IMR-90 (cell line): ENCODE results near the gene CDK1. TPM values are rescaled to one million over a fixed set of nuclear protein-coding genes. Genes with fewer than 3 reads are reported as not detected.

ENCODE experiments used
- ATAC-seq: fragments of 200-7000 bp; cut with Tn5 transposase; 2 replicates; pipeline ENCODE4 v1.9.1; 2020; ENCODE audit warnings: low read depth, mild to moderate bottlenecking, moderate library complexity
- BruUV-seq: library from RNA; stranded (reverse); fragments of 400-500 nt; replicated peaks from 2 replicates; lab custom pipeline; 2021; lab: Mats Ljungman, UMichigan
- CTCF ChIA-PET: fragments of 300-600 bp; formaldehyde crosslinking; extraction: SDS; loops from one replicate; lab custom pipeline; 2021; ENCODE audit warnings: antibody characterized with exemption; lab: Yijun Ruan, JAX
- POLR2A ChIA-PET: fragments of 300-600 bp; sonication (Branson Sonifier 250); formaldehyde crosslinking; loops from one replicate; lab custom pipeline; 2022; ENCODE audit warnings: antibody characterized with exemption; ENCODE audit not compliant: unreplicated experiment; lab: Charles Lee
- DNase-seq: peaks from one replicate; pipeline ENCODE4 v3.0.0; 2013
- H2AFZ ChIP-seq: replicated peaks from 2 replicates; pipeline ENCODE3; 2013; ENCODE audit warnings: low read length, mild to moderate bottlenecking; ENCODE audit not compliant: poor library complexity
- H2AK5ac ChIP-seq: 2 replicates; pipeline ENCODE4 v1.6.1; 2013; ENCODE audit warnings: low read depth, low read length, inconsistent platforms
- H2AK9ac ChIP-seq: replicated peaks from 2 replicates; pipeline ENCODE3; 2013; ENCODE audit warnings: mild to moderate bottlenecking, low read depth, low read length, moderate library complexity; ENCODE audit not compliant: poor library complexity
- H2BK120ac ChIP-seq: 2 replicates; pipeline ENCODE4 v1.6.1; 2013; ENCODE audit warnings: low read depth, low read length, inconsistent platforms
- H2BK15ac ChIP-seq: 3 replicates; pipeline ENCODE4 v1.6.1; 2013; ENCODE audit warnings: low read depth, low read length, inconsistent platforms
- H2BK20ac ChIP-seq: 2 replicates; pipeline ENCODE4 v1.6.1; 2013; ENCODE audit warnings: low read depth, mild to moderate bottlenecking, inconsistent platforms, low read length, moderate library complexity
- H2BK5ac ChIP-seq: 2 replicates; pipeline ENCODE4 v1.6.1; 2013; ENCODE audit warnings: mild to moderate bottlenecking, low read depth, low read length, inconsistent platforms; ENCODE audit not compliant: poor library complexity, severe bottlenecking
- H3K14ac ChIP-seq: replicated peaks from 2 replicates; pipeline ENCODE4 v1.6.1; 2013; ENCODE audit warnings: low read depth, low read length, inconsistent platforms
- H3K18ac ChIP-seq: 2 replicates; pipeline ENCODE4 v1.6.1; 2013; ENCODE audit warnings: low read depth, low read length, control low read depth
- H3K23ac ChIP-seq: 2 replicates; pipeline ENCODE4 v1.6.1; 2013; ENCODE audit warnings: low read depth, low read length, inconsistent platforms
- H3K27ac ChIP-seq: 2 replicates; pipeline ENCODE4 v1.5.1; 2013; ENCODE audit warnings: mild to moderate bottlenecking, control low read depth, low read length; ENCODE audit not compliant: insufficient read depth
- H3K27me3 ChIP-seq: 2 replicates; pipeline ENCODE4 v1.6.1; 2013; ENCODE audit warnings: low read length; ENCODE audit not compliant: control insufficient read depth, insufficient read depth
- H3K36me3 ChIP-seq: 2 replicates; pipeline ENCODE4 v1.6.1; 2013; ENCODE audit warnings: low read length, mixed read lengths; ENCODE audit not compliant: control insufficient read depth, insufficient read depth
- H3K4ac ChIP-seq: 2 replicates; pipeline ENCODE4 v1.6.1; 2013; ENCODE audit warnings: low read depth, low read length, inconsistent platforms
- H3K4me1 ChIP-seq: 2 replicates; pipeline ENCODE4 v1.6.1; 2013; ENCODE audit warnings: low read length, mixed read lengths; ENCODE audit not compliant: control insufficient read depth, insufficient read depth
- H3K4me2 ChIP-seq: 2 replicates; pipeline ENCODE4 v1.6.1; 2013; ENCODE audit warnings: low read depth, mild to moderate bottlenecking, control low read depth, low read length, moderate library complexity
- H3K4me3 ChIP-seq: 2 replicates; pipeline ENCODE4 v1.5.1; 2013; ENCODE audit warnings: low read depth, mild to moderate bottlenecking, control low read depth, low read length, moderate library complexity; ENCODE audit not compliant: insufficient read depth
- H3K56ac ChIP-seq: 2 replicates; pipeline ENCODE4 v1.6.1; 2013; ENCODE audit warnings: low read length, inconsistent platforms; ENCODE audit not compliant: insufficient read depth; ENCODE audit errors: extremely low read depth
- H3K79me1 ChIP-seq, 2 experiments: 2 replicates each; pipeline ENCODE4 v1.6.1; 2013; ENCODE audit warnings: low read length in 2 of 2, inconsistent platforms in 1 of 2, low read depth in 1 of 2
- H3K9ac ChIP-seq: 2 replicates; pipeline ENCODE4 v1.6.1; 2013; ENCODE audit warnings: low read depth, low read length, control low read depth
- H3K9me1 ChIP-seq: 2 replicates; pipeline ENCODE4 v1.6.1; 2013; ENCODE audit warnings: low read length, inconsistent platforms; ENCODE audit not compliant: insufficient read depth
- H3K9me3 ChIP-seq: 2 replicates; pipeline ENCODE4 v1.6.1; 2013; ENCODE audit warnings: low read length; ENCODE audit not compliant: control insufficient read depth, insufficient read depth
- H4K20me1 ChIP-seq: 2 replicates; pipeline ENCODE4 v1.6.1; 2013; ENCODE audit warnings: low read length, inconsistent platforms; ENCODE audit not compliant: insufficient read depth
- H4K5ac ChIP-seq: 2 replicates; pipeline ENCODE4 v1.6.1; 2013; ENCODE audit warnings: mild to moderate bottlenecking, low read depth, low read length, control low read depth
- H4K8ac ChIP-seq, 2 experiments: 2 replicates each; pipeline ENCODE4 v1.6.1; 2013; ENCODE audit warnings: low read depth in 2 of 2, low read length in 2 of 2, control low read depth in 1 of 2, inconsistent platforms in 1 of 2
- H4K91ac ChIP-seq: 2 replicates; pipeline ENCODE4 v1.6.1; 2013; ENCODE audit warnings: low read depth, low read length, inconsistent platforms; ENCODE audit not compliant: insufficient read depth
- BHLHE40 ChIP-seq: fragments of 150-350 bp; IDR thresholded peaks from 2 replicates; pipeline ENCODE4 v1.6.1; 2016; ENCODE audit warnings: mild to moderate bottlenecking, low read depth, low read length
- CEBPB ChIP-seq: IDR thresholded peaks from 2 replicates; pipeline ENCODE4 v1.6.1; 2012; ENCODE audit warnings: low read depth, low read length, improper control_type of control experiment
- CTCF ChIP-seq: conservative IDR thresholded peaks from 2 replicates; pipeline ENCODE4 v1.5.1; 2012; ENCODE audit warnings: mild to moderate bottlenecking, low read depth, low read length, improper control_type of control experiment
- ELK1 ChIP-seq: fragments of 150-350 bp; IDR thresholded peaks from 2 replicates; pipeline ENCODE4 v1.6.1; 2016; ENCODE audit warnings: low read depth, mild to moderate bottlenecking, low read length, moderate library complexity, borderline replicate concordance
- MAFK ChIP-seq: IDR thresholded peaks from 2 replicates; pipeline ENCODE4 v1.6.1; 2012; ENCODE audit warnings: low read depth, low read length, improper control_type of control experiment
- MXI1 ChIP-seq: IDR thresholded peaks from 2 replicates; pipeline ENCODE4 v1.6.1; 2012; ENCODE audit warnings: low read depth, mild to moderate bottlenecking, low read length, moderate library complexity, borderline replicate concordance
- NFE2L2 ChIP-seq: fragments of 150-350 bp; IDR thresholded peaks from 2 replicates; pipeline ENCODE4 v1.6.1; 2016; ENCODE audit warnings: low read depth, mild to moderate bottlenecking, low read length
- POLR2A ChIP-seq: IDR thresholded peaks from 2 replicates; pipeline ENCODE4 v1.6.1; 2012; ENCODE audit warnings: mild to moderate bottlenecking, low read depth, low read length
- RAD21 ChIP-seq: IDR thresholded peaks from 2 replicates; pipeline ENCODE4 v1.6.1; 2012; ENCODE audit warnings: low read length, improper control_type of control experiment
- WGBS, 2 experiments: methylation state at CpG; one replicate each; pipeline versions ENCODE4 v1.1.5 to v1.1.7; 2013; ENCODE audit warnings: missing lambda C conversion rate in 2 of 2; ENCODE audit not compliant: insufficient read length in 1 of 2; ENCODE audit errors: extremely low coverage in 2 of 2; 5-methylcytosine and 5-hydroxymethylcytosine counted together
- dilution Hi-C: fragments of 300-500 bp; cut with HindIII; formaldehyde crosslinking; loops from one replicate; pipeline ENCODE4 v1.14.3; 2018; ENCODE audit warnings: low sequenced_read_pairs; ENCODE audit not compliant: unreplicated experiment
- in situ Hi-C: fragments of 300-500 bp; cut with MboI; formaldehyde crosslinking; loops from 3 replicates; pipeline ENCODE4 v1.14.3; 2019; ENCODE audit warnings: low sequenced_read_pairs, inconsistent platforms, mixed read lengths
- intact Hi-C: fragments of 100-400 bp; cut with micrococcal nuclease; formaldehyde crosslinking; loops from 2 replicates; pipeline ENCODE4 v1.10.0; 2022
- polyA plus RNA-seq, 3 experiments: library from polyadenylated mRNA; depleted of rRNA; stranded (reverse); fragments of >200 nt; gene quantifications; 2 replicates each; pipeline ENCODE4 v1.2.3, GENCODE V29; 2012; ENCODE audit warnings: low replicate concordance in 1 of 3
- total RNA-seq: library from RNA; depleted of rRNA; stranded (reverse); fragments of >200 nt; gene quantifications from 2 replicates; pipeline ENCODE4 v1.2.3, GENCODE V29; 2012

CDK1 gene
- total and polyA plus RNA-seq, 2 of the 4 experiments (the other 2 are of a cell fraction) = 21.9 to 28.1 TPM

DNA sequence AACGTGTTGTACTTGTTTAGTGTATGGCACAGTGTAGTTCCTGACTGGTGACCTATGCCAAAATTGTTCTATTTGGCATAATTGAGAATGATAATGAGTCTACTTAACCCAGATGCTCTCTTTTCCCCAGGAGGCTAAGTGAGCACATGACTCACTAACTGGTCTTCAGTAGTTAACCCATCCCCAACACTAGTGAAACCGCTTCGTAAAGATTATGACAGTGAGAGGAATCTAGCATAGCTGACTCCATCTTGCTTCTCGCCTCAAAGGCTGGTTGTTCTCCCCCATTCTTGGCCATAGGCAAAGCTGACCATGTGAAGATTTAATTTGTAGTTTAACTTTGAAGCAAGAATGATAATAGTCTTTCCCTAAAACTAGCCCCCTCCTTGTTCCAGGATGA is 47.2 kb downstream of the CDK1 start:
- ChIA-PET POLR2A (no interaction called here), CTCF (no interaction called here)
- H3K9ac ChIP-seq = no peak overlapping the region
- H3K23ac ChIP-seq = no peak overlapping the region
- H3K14ac ChIP-seq = 0 out of 2 replicates have a peak overlapping the region, but pooled peaks have one; percentile 22
- no TSS peak for BruUV-seq
- 0 out of 2 replicates have a peak overlapping the region, but pooled peaks have one; percentile 32 for H2BK20ac ChIP-seq
- H3K4ac ChIP-seq = peak overlapping the region; percentile 14; the same call in 1 of the 2 replicates
- H4K5ac ChIP-seq = no peak overlapping the region; the same call in 1 of the 2 replicates
- no peak overlapping the region for H3K4me2 ChIP-seq
- no peak overlapping the region; a peak in 1 of 4 replicates for H4K8ac ChIP-seq
- H2AFZ ChIP-seq = no peak overlapping the region
- no peaks in the 10 kb centered on the region for H3K36me3 ChIP-seq
- H4K20me1 ChIP-seq = peaks cover 3% of the 10 kb centered on the region; the same call in 1 of the 2 replicates
- H2BK120ac ChIP-seq = 0 out of 2 replicates have a peak overlapping the region, but pooled peaks have one; percentile 44
- H2AK5ac ChIP-seq = peak overlapping the region; percentile 31
- dilution Hi-C loops = no loop called here
- WGBS, 2 experiments = no CpG with 5 or more reads among the region's 4 CpGs
- 0 out of 3 replicates have a peak overlapping the region, but pooled peaks have one; percentile 11 for H2BK15ac ChIP-seq
- H3K9me3 ChIP-seq = no peaks in the 10 kb centered on the region
- peaks cover 10% of the 10 kb centered on the region for H3K4me1 ChIP-seq
- H4K91ac ChIP-seq = no peak overlapping the region
- TF ChIP-seq MAFK (no peak), ELK1 (no peak), RAD21 (no peak), POLR2A (no peak), BHLHE40 (no peak), MXI1 (no peak), NFE2L2 (no peak), CEBPB (no peak), CTCF (no peak)
- H3K79me1 ChIP-seq = no peaks in the 10 kb centered on the region
- DNase-seq = no peak
- no peak overlapping the region for H2BK5ac ChIP-seq
- no peak overlapping the region for H2AK9ac ChIP-seq
- H3K9me1 ChIP-seq = peaks cover 7% of the 10 kb centered on the region
- no peak for ATAC-seq
- no peaks in the 10 kb centered on the region for H3K27me3 ChIP-seq
- H3K56ac ChIP-seq = no peak overlapping the region
- peak overlapping the region; percentile 49; the same call in 1 of the 2 replicates for H3K18ac ChIP-seq
- H3K4me3 ChIP-seq = no peak overlapping the region
- no peak overlapping the region for H3K27ac ChIP-seq
- in situ Hi-C loops = no loop called here
- intact Hi-C loops = no loop called here
